ENCODE results near the gene STK39.

STK39 gene

GRCh38 chr2:168147830-168148794, 99.3 kb downstream of the STK39 start:
- H3K36me3 ChIP-seq (ENCODE audit: control insufficient read depth, low read length), result no peaks in the 10 kb centered on the region; the same call in 1 of the 2 replicates
- H3K4me3 ChIP-seq (ENCODE audit: low read length), result no peak overlapping the region
- H3K4me1 ChIP-seq (ENCODE audit: control insufficient read depth, low read length), result no peaks in the 10 kb centered on the region
- H3K4me2 ChIP-seq (ENCODE audit: low read length), result no peak overlapping the region
- no peaks in the 10 kb centered on the region for H3K9me2 ChIP-seq (replicated peaks; ENCODE audit: control insufficient read depth, low read length)
- no peaks in the 10 kb centered on the region for H3K79me2 ChIP-seq (ENCODE audit: control insufficient read depth, low read length)
- no peak overlapping the region for H3K27ac ChIP-seq (ENCODE audit: low read depth, low read length)
- no peaks in the 10 kb centered on the region for H3K9me3 ChIP-seq (ENCODE audit: control insufficient read depth, insufficient read depth, low read length)
- H3F3A ChIP-seq (ENCODE audit: control insufficient read depth, insufficient read depth), result no peaks in the 10 kb centered on the region
- no peaks in the 10 kb centered on the region for H3K27me3 ChIP-seq (ENCODE audit: control insufficient read depth, low read length)
- TF ChIP-seq CTCF (IDR thresholded peaks at IDR 0.05; ENCODE audit: low read depth, low read length, poor library complexity, severe bottlenecking) (no peak), EZH2phosphoT487 (IDR thresholded peaks at IDR 0.05; ENCODE audit: borderline replicate concordance, low read length) (no peak)
- H4K20me1 ChIP-seq (ENCODE audit: control insufficient read depth, insufficient read depth, low read depth, low read length), result no peaks in the 10 kb centered on the region

GRCh38 chr2:168146892-168147810, 100.2 kb downstream of the STK39 start:
- Histone ChIP-seq H3K27me3 (ENCODE audit: control insufficient read depth, low read length) (no peaks in the 10 kb centered on the region), H3K9me2 (replicated peaks; ENCODE audit: control insufficient read depth, low read length) (no peaks in the 10 kb centered on the region), H4K20me1 (ENCODE audit: control insufficient read depth, insufficient read depth, low read depth, low read length) (no peaks in the 10 kb centered on the region), H3K27ac (ENCODE audit: low read depth, low read length) (no peak overlapping the region), H3K79me2 (ENCODE audit: control insufficient read depth, low read length) (no peaks in the 10 kb centered on the region), H3K9me3 (ENCODE audit: control insufficient read depth, insufficient read depth, low read length) (no peaks in the 10 kb centered on the region), H3F3A (ENCODE audit: control insufficient read depth, insufficient read depth) (no peaks in the 10 kb centered on the region), H3K4me3 (ENCODE audit: low read length) (no peak overlapping the region), H3K36me3 (ENCODE audit: control insufficient read depth, low read length) (no peaks in the 10 kb centered on the region), H3K4me2 (ENCODE audit: low read length) (no peak overlapping the region), H3K4me1 (ENCODE audit: control insufficient read depth, low read length) (no peaks in the 10 kb centered on the region)
- TF ChIP-seq EZH2phosphoT487 (IDR thresholded peaks at IDR 0.05; ENCODE audit: borderline replicate concordance, low read length) (no peak), CTCF (IDR thresholded peaks at IDR 0.05; ENCODE audit: low read depth, low read length, poor library complexity, severe bottlenecking) (no peak)

- Histone ChIP-seq H3K79me2 (ENCODE audit: control insufficient read depth, low read length) (no peaks in the 10 kb centered on the region), H3K4me1 (ENCODE audit: control insufficient read depth, low read length) (no peaks in the 10 kb centered on the region), H3K4me3 (ENCODE audit: low read length) (no peak overlapping the region), H3K36me3 (ENCODE audit: control insufficient read depth, low read length) (no peaks in the 10 kb centered on the region), H3K9me2 (replicated peaks; ENCODE audit: control insufficient read depth, low read length) (no peaks in the 10 kb centered on the region), H3K27ac (ENCODE audit: low read depth, low read length) (no peak overlapping the region), H3F3A (ENCODE audit: control insufficient read depth, insufficient read depth) (no peaks in the 10 kb centered on the region), H4K20me1 (ENCODE audit: control insufficient read depth, insufficient read depth, low read depth, low read length) (no peaks in the 10 kb centered on the region), H3K9me3 (ENCODE audit: control insufficient read depth, insufficient read depth, low read length) (no peaks in the 10 kb centered on the region), H3K4me2 (ENCODE audit: low read length) (no peak overlapping the region), H3K27me3 (ENCODE audit: control insufficient read depth, low read length) (no peaks in the 10 kb centered on the region)
- no peak for TF ChIP-seq EZH2phosphoT487 (IDR thresholded peaks at IDR 0.05; ENCODE audit: borderline replicate concordance, low read length)
- no peak for TF ChIP-seq CTCF (IDR thresholded peaks at IDR 0.05; ENCODE audit: low read depth, low read length, poor library complexity, severe bottlenecking)
These were observed 101.7 kb downstream of the STK39 start for GRCh38 chr2:168145426-168146310.
